Measurements from ENCODE around the gene UST.

The UST gene

DNA sequence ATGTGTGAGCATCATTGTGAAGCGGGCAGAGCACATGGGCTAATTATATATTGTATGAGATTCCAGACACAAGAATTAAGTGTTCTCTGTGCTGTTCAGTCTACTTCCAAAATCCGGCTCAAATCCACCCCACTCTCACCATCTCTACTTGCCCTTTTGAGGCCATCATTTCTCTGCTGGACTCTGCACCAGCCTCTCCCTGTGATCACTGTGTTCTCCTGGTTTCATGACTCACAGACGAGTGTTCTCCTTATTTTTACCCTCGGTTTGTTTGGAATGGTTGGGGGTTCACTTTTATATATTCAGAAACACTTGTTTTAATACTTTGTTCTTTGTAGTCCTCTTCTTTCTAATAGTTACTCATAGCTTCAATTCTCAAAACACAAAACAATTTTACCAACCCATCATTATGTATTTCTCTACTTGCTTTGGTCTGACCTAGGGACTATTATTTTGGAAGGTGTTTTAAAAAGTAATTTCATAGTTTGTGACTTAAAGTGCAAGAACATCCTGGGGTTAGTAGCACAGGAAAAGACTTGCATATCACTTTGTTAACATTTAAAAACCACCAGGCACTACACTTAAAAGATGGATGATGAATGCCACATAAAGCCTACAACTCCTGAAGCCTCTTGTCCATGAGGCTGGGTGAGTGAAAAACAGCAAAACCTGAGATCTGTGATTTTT, 82.7 kb downstream of the UST start:
- no peak overlapping the region for H2BK12ac ChIP-seq (ENCODE audit: low read length in 2 of 2)
- H3K27ac ChIP-seq (ENCODE audit: low read length, poor library complexity, severe bottlenecking): no peak overlapping the region
- no peaks in the 10 kb centered on the region for H3K36me3 ChIP-seq (ENCODE audit: control insufficient read depth in 1 of 2, insufficient read depth in 2 of 2, low read depth in 1 of 2, low read length in 2 of 2)
- no peak overlapping the region for H4K8ac ChIP-seq (ENCODE audit: low read length)
- no peak overlapping the region for H2AFZ ChIP-seq (ENCODE audit: low read depth, low read length)
- no peak overlapping the region for H3K18ac ChIP-seq (ENCODE audit: low read depth in 1 of 2, low read length in 2 of 2)
- peak overlapping the region in 1 of 2 experiments; percentile 95 for H3K14ac ChIP-seq (ENCODE audit: low read length in 2 of 2)
- H3K4me1 ChIP-seq (ENCODE audit: control insufficient read depth, insufficient read depth, low read depth, low read length): no peaks in the 10 kb centered on the region
- H3K9me3 ChIP-seq (ENCODE audit: control insufficient read depth, low read length): no peaks in the 10 kb centered on the region
- peaks cover 7% of the 10 kb centered on the region for H3K79me1 ChIP-seq (replicated peaks; ENCODE audit: low read length, poor library complexity, severe bottlenecking)
- H3K23ac ChIP-seq (ENCODE audit: low read length in 2 of 2): no peak overlapping the region
- no peak overlapping the region for H2AK5ac ChIP-seq (ENCODE audit: low read length, severe bottlenecking)
- no peak overlapping the region for H3K4me2 ChIP-seq (ENCODE audit: low read length, poor library complexity, severe bottlenecking)
- H2BK5ac ChIP-seq (ENCODE audit: low read depth, low read length, poor library complexity, severe bottlenecking): no peak overlapping the region
- no peak overlapping the region for H3K4ac ChIP-seq (ENCODE audit: low read depth in 1 of 2, low read length in 2 of 2)
- DNase-seq: no peak
- H2BK120ac ChIP-seq (ENCODE audit: low read depth, low read length): no peak overlapping the region
- no peak overlapping the region for H3K9ac ChIP-seq (ENCODE audit: low read length)
- WGBS: 73% methylated on average over 1 of the region's 4 CpGs
- no peaks in the 10 kb centered on the region for H3K27me3 ChIP-seq (ENCODE audit: control insufficient read depth in 1 of 2, insufficient read depth in 1 of 2, low read length in 2 of 2)
- H4K91ac ChIP-seq (ENCODE audit: low read length): no peak overlapping the region
- H3K4me3 ChIP-seq (ENCODE audit: insufficient read depth in 1 of 2, low read depth in 1 of 2, low read length in 2 of 2): no peak overlapping the region
- H2BK15ac ChIP-seq (ENCODE audit: low read depth, poor library complexity, severe bottlenecking): no peak overlapping the region

DNA sequence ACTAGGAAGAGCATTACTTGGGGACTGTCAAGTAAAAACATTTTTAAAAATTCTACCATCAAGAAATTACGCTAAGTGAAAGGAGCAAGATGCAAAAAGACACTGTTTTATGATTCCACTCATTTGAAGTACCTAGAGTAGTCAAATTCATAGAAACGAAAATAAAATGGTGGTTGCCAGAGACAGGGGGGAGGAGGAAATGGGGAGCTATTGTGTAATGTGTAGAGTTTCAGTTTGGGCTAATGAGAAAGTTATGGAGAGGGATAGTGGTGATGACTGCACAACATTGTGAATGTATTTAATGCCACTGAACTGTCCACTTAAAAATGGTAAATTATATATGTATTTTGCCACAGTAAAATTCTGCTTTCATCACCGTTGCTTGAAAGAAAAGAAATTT, 83.8 kb downstream of the UST start:
- Histone ChIP-seq H3K4ac (ENCODE audit: low read depth in 1 of 2, low read length in 2 of 2) (no peak overlapping the region), H3K9me3 (ENCODE audit: control insufficient read depth, low read length) (no peaks in the 10 kb centered on the region), H3K14ac (ENCODE audit: low read length in 2 of 2) (no peak overlapping the region), H3K79me1 (replicated peaks; ENCODE audit: low read length, poor library complexity, severe bottlenecking) (peaks cover 4% of the 10 kb centered on the region), H2BK120ac (ENCODE audit: low read depth, low read length) (no peak overlapping the region), H3K4me2 (ENCODE audit: low read length, poor library complexity, severe bottlenecking) (no peak overlapping the region), H3K18ac (ENCODE audit: low read depth in 1 of 2, low read length in 2 of 2) (no peak overlapping the region), H3K27me3 (ENCODE audit: control insufficient read depth in 1 of 2, insufficient read depth in 1 of 2, low read length in 2 of 2) (no peaks in the 10 kb centered on the region), H3K4me3 (ENCODE audit: insufficient read depth in 1 of 2, low read depth in 1 of 2, low read length in 2 of 2) (no peak overlapping the region), H2BK15ac (ENCODE audit: low read depth, poor library complexity, severe bottlenecking) (no peak overlapping the region), H3K36me3 (ENCODE audit: control insufficient read depth in 1 of 2, insufficient read depth in 2 of 2, low read depth in 1 of 2, low read length in 2 of 2) (no peaks in the 10 kb centered on the region), H3K23ac (ENCODE audit: low read length in 2 of 2) (no peak overlapping the region), H3K4me1 (ENCODE audit: control insufficient read depth, insufficient read depth, low read depth, low read length) (no peaks in the 10 kb centered on the region), H2BK12ac (ENCODE audit: low read length in 2 of 2) (no peak overlapping the region), H2AFZ (ENCODE audit: low read depth, low read length) (no peak overlapping the region), H2AK5ac (ENCODE audit: low read length, severe bottlenecking) (no peak overlapping the region), H3K27ac (ENCODE audit: low read length, poor library complexity, severe bottlenecking) (no peak overlapping the region), H2BK5ac (ENCODE audit: low read depth, low read length, poor library complexity, severe bottlenecking) (no peak overlapping the region), H4K8ac (ENCODE audit: low read length) (no peak overlapping the region), H4K91ac (ENCODE audit: low read length) (no peak overlapping the region), H3K9ac (ENCODE audit: low read length) (no peak overlapping the region)
- 96% methylated on average over 1 of the region's 3 CpGs for WGBS
- no peak for DNase-seq

DNA sequence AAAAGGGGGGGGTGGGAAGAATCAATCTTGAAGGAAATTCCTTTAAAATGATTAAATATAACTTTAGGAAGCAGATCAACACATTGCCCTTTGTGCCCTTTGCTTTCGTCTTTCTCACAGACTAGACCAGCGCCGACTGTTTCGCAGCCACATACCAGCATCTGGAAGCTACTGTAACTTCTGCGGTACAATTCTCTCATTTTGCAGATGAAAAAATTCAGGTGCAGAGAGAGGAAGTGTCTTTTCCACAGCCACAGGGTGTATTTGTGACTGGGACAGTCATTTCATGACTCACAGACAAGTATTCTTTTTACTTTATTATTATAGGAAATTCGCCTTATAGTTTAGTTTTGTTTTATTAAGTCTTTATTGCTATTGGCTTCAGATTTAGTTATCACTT, 84.2 kb downstream of the UST start:
- Histone ChIP-seq H3K23ac (ENCODE audit: low read length in 2 of 2) (no peak overlapping the region), H2BK120ac (ENCODE audit: low read depth, low read length) (no peak overlapping the region), H3K4ac (ENCODE audit: low read depth in 1 of 2, low read length in 2 of 2) (no peak overlapping the region), H3K27ac (ENCODE audit: low read length, poor library complexity, severe bottlenecking) (no peak overlapping the region), H3K4me2 (ENCODE audit: low read length, poor library complexity, severe bottlenecking) (no peak overlapping the region), H3K4me3 (ENCODE audit: insufficient read depth in 1 of 2, low read depth in 1 of 2, low read length in 2 of 2) (no peak overlapping the region), H2AFZ (ENCODE audit: low read depth, low read length) (no peak overlapping the region), H3K79me1 (replicated peaks; ENCODE audit: low read length, poor library complexity, severe bottlenecking) (peaks cover 4% of the 10 kb centered on the region), H3K27me3 (ENCODE audit: control insufficient read depth in 1 of 2, insufficient read depth in 1 of 2, low read length in 2 of 2) (no peaks in the 10 kb centered on the region), H2BK12ac (ENCODE audit: low read length in 2 of 2) (no peak overlapping the region), H3K18ac (ENCODE audit: low read depth in 1 of 2, low read length in 2 of 2) (no peak overlapping the region), H3K9me3 (ENCODE audit: control insufficient read depth, low read length) (no peaks in the 10 kb centered on the region), H3K36me3 (ENCODE audit: control insufficient read depth in 1 of 2, insufficient read depth in 2 of 2, low read depth in 1 of 2, low read length in 2 of 2) (no peaks in the 10 kb centered on the region), H4K91ac (ENCODE audit: low read length) (no peak overlapping the region), H4K8ac (ENCODE audit: low read length) (no peak overlapping the region), H3K9ac (ENCODE audit: low read length) (peak overlapping the region; percentile 26), H3K14ac (ENCODE audit: low read length in 2 of 2) (no peak overlapping the region), H2BK5ac (ENCODE audit: low read depth, low read length, poor library complexity, severe bottlenecking) (no peak overlapping the region), H2BK15ac (ENCODE audit: low read depth, poor library complexity, severe bottlenecking) (no peak overlapping the region), H2AK5ac (ENCODE audit: low read length, severe bottlenecking) (no peak overlapping the region), H3K4me1 (ENCODE audit: control insufficient read depth, insufficient read depth, low read depth, low read length) (no peaks in the 10 kb centered on the region)
- WGBS: 97% methylated on average over 5 of the region's 6 CpGs
- no peak for DNase-seq

DNA sequence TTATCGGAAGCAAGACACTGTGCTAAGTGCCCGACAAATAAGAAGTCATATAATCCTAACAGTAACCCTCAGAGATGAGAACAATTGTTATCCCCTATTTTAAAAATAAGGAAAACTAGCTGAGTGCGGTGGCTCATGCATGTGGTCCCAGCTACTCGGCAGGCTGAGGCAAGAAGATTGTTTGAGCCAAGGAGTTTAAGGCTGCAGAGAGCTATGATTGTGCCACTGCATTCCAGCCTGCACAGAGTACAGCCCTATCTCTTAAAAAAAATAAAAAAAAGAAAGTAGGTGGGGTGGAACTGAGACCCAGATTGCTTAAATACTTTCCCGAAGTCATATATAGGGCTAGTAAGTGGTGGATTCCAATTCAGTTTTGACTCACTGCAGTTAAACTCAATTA, 84.7 kb downstream of the UST start:
- Histone ChIP-seq H2BK15ac (ENCODE audit: low read depth, poor library complexity, severe bottlenecking) (no peak overlapping the region), H3K4ac (ENCODE audit: low read depth in 1 of 2, low read length in 2 of 2) (no peak overlapping the region), H3K4me1 (ENCODE audit: control insufficient read depth, insufficient read depth, low read depth, low read length) (no peaks in the 10 kb centered on the region), H2BK12ac (ENCODE audit: low read length in 2 of 2) (no peak overlapping the region), H3K27ac (ENCODE audit: low read length, poor library complexity, severe bottlenecking) (no peak overlapping the region), H3K18ac (ENCODE audit: low read depth in 1 of 2, low read length in 2 of 2) (no peak overlapping the region), H3K9me3 (ENCODE audit: control insufficient read depth, low read length) (no peaks in the 10 kb centered on the region), H2AK5ac (ENCODE audit: low read length, severe bottlenecking) (no peak overlapping the region), H3K9ac (ENCODE audit: low read length) (peak overlapping the region; percentile 26), H3K27me3 (ENCODE audit: control insufficient read depth in 1 of 2, insufficient read depth in 1 of 2, low read length in 2 of 2) (no peaks in the 10 kb centered on the region), H3K79me1 (replicated peaks; ENCODE audit: low read length, poor library complexity, severe bottlenecking) (peaks cover 5% of the 10 kb centered on the region), H3K14ac (ENCODE audit: low read length in 2 of 2) (no peak overlapping the region), H4K8ac (ENCODE audit: low read length) (no peak overlapping the region), H2AFZ (ENCODE audit: low read depth, low read length) (no peak overlapping the region), H3K4me3 (ENCODE audit: insufficient read depth in 1 of 2, low read depth in 1 of 2, low read length in 2 of 2) (no peak overlapping the region), H2BK120ac (ENCODE audit: low read depth, low read length) (no peak overlapping the region), H3K23ac (ENCODE audit: low read length in 2 of 2) (no peak overlapping the region), H3K36me3 (ENCODE audit: control insufficient read depth in 1 of 2, insufficient read depth in 2 of 2, low read depth in 1 of 2, low read length in 2 of 2) (no peaks in the 10 kb centered on the region), H3K4me2 (ENCODE audit: low read length, poor library complexity, severe bottlenecking) (no peak overlapping the region), H2BK5ac (ENCODE audit: low read depth, low read length, poor library complexity, severe bottlenecking) (no peak overlapping the region), H4K91ac (ENCODE audit: low read length) (no peak overlapping the region)
- WGBS: 100% methylated on average over 3 of the region's 5 CpGs
- DNase-seq: no peak

Data from mesenchymal stem cell (in vitro differentiated cells and primary cell).